Activated CD8-positive, alpha-beta memory T cell treated with anti-CD3 and anti-CD28 coated beads for 48 hours (primary cell): Measurements from ENCODE around the gene MEA1.

Source experiments
- DNase-seq, 3 experiments: peaks; one replicate each; pipeline ENCODE4 v3.0.0-alpha.2; 2020; ENCODE audit warnings: low read depth in 2 of 3, low spot score in 2 of 3

MEA1 gene

DNA sequence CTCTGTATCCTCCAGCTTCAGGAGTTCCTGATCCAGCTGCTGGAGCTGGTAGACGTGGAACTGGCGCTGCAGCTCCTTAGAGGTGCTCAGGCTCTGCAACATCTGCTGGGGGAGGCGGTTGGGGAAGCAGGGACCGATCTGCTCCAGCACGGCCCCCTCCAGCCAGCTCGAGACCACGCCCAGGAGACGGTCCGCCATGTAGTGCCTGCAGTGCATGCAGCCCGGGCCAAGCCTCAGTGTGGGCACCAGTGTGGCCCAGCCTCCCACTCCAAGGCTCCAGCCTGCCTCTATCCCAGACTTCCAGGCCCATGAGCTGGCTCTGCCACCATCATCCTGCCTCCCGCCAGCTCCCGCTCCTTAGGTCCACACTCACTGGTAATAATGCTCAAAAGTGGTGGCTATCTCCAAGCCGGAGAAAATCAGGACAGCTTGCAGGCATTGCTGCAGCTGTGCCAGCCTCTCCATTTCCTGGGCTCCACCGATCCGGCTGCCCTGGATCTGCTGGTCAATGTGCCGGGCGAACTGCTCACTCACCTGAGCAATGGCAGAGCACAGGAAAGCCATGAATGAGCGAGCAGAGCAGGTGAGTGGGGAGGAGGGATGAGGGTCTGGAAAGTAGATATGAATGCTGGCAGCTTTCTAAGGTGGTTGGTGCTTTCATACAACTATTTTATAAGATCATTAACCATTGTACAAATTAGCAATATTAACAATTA, 27.0 kb upstream of the MEA1 start:
- no peak for DNase-seq

- DNase-seq, result no peak
Observed at GRCh38 chr6:43038727-43039126, 25.0 kb upstream of the MEA1 start.

- no peak for DNase-seq
Observed at GRCh38 chr6:43037706-43038105, 24.0 kb upstream of the MEA1 start.

DNA sequence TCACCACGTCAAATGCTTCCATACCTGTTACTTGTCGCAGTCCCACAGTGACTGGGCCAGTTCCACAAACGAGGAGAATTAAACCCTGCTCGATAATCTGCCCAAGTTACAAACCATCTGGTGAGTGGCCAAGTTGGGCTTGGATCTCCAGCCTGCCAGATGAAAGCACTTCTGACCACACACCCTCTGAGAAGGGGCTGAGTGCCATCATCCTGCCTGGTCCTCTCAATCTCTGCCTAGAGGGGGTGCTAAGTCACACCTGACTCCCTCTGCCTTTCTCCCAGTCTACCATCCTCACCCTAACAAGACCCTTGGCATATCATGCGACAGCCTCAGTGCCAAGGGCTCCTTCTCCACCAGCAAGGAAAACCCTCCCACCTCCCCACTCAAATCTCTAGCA, 23.5 kb upstream of the MEA1 start:
- DNase-seq, result no peak

DNA sequence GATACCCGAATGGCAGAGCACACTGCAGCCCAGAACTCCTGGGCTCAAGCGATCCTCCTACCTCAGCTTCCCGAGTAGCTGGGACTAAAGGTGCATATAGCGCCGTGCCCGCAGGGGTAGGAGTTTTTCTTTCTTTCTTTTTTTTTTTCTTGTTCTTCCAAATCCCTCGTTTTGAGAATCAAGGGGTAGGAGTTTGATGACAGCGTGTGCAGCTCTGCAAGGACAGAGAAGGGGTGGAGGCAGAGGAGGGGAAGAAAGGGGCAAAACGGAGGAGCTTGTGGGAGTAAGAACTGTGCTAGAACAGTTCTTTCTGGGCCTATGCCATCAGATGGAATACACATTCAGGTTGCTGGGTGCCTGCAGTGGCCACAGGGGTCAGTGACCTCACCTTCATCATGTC, 23.0 kb upstream of the MEA1 start:
- no peak for DNase-seq

GRCh38 chr6:43035495-43036194, 21.9 kb upstream of the MEA1 start:
- DNase-seq, result no peak

- DNase-seq, result no peak
Observed at GRCh38 chr6:43034190-43034525, 20.4 kb upstream of the MEA1 start.

DNA sequence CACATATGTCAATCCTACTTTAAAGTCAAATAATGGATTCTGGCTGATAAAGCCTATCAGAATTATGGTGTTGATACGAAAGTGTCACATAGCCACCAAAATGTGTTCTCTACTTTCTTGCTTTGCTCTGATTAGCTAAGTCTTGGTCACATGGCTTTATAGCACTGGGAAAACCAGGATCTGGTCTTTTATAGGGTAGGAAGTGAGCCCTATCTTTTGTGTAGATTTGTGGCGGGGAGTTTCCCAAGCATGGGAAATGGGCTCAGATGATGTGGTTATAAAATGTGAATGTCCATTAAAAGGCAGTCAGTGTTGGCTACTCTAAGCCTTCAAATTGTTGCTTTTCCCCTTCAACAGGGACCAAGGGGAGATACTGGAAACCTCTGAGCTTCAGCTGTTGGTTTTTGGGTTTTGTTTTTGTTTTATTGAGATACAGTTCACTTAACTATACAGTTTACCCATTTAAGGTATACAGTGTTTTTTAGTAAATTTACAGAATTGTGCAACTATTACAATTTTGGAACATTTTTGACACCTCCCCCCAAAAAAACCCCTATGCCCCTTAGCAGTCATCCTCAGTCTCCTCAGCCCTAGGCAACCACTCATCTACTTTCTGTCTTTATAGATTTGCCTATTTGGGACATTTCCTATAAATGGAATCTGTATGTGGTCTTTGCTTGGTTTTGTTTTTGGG, 19.9 kb upstream of the MEA1 start:
- no peak for DNase-seq

- no peak for DNase-seq
Observed at GRCh38 chr6:43032326-43032725, 18.6 kb upstream of the MEA1 start.

DNA sequence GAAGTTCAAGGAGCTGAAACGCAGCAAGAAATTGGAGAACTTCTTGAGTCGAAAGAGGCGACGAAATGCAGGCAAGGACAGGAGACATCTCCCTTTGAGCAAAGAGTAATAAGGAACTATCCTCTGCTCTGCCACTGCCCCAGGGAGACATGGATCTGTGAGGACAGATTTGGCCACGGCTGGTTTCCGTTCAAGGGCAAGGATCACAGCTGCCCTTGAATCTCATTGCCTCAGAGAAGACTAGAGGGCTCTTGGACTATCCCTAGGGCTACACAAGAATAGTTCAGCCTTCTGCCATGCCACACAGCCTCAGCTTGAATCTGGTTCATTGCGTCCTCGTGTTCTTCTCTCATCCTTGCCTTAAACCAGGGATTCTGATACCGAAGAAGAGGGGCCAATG, 15.4 kb upstream of the MEA1 start:
- DNase-seq, result no peak

GRCh38 chr6:43026365-43026764, 12.6 kb upstream of the MEA1 start:
- no peak for DNase-seq

- no peak for DNase-seq
Observed at GRCh38 chr6:43024436-43024835, 10.7 kb upstream of the MEA1 start.

- DNase-seq, result peak; percentile 44 to 49 (median 49)
Observed at GRCh38 chr6:43021270-43022047, 7.7 kb upstream of the MEA1 start, which contains the start of gene RRP36. TSS of gene RRP36 (plus strand) at chr6:43021623. CDS start at chr6:43021655, 32 bp downstream.

GRCh38 chr6:43020847-43021246, 7.1 kb upstream of the MEA1 start:
- no peak for DNase-seq

DNA sequence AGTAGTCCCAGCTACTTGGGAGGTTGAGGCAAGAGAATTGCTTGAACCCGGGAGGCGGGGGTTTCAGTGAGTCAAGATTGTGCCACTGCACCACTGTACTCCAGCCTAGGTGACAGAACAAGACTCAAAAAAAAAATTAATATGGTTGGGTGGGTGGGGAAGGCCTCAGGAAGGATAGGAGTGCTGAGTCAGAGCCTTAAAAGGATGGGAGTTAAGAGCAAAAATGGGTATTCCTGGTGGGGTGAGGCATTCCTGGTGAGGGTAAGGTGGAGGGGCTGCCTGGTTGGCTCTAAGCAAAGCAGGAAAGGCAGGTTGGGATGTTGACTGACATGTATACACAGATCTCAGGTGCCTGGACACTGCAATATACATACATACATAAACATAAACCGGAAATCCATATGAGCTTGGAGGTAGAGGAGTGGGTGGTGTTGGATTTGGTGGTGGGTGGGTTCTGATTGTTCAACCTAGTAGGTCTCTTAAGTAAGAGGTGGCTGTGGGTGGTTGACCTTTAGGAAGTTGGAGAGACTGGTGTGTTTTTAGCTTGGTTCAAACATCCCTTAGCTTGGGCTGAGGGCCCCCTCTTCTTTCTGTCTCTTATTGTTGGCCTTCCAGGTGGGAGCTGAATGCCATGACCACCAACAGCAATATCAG, 6.4 kb upstream of the MEA1 start:
- DNase-seq, result no peak

- DNase-seq, result no peak
Observed at GRCh38 chr6:43019152-43019551, 5.4 kb upstream of the MEA1 start.

DNA sequence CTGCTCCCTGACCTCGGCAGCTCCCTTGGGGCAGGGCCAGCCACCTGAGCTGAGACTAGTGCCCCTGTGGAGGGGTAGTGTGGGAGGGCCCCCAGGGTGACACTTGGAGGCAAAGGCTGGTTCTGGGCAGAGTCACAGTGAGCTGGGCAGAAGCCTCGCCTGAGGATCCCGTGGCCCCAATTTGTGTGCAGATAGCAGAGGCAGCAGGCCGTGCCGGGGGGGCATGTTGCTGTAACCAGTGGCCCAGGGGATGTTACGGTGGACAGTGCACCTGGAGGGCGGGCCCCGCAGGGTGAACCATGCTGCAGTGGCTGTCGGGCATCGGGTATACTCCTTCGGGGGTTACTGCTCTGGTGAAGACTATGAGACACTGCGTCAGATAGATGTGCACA, 3.2 kb upstream of the MEA1 start:
- no peak for DNase-seq

DNA sequence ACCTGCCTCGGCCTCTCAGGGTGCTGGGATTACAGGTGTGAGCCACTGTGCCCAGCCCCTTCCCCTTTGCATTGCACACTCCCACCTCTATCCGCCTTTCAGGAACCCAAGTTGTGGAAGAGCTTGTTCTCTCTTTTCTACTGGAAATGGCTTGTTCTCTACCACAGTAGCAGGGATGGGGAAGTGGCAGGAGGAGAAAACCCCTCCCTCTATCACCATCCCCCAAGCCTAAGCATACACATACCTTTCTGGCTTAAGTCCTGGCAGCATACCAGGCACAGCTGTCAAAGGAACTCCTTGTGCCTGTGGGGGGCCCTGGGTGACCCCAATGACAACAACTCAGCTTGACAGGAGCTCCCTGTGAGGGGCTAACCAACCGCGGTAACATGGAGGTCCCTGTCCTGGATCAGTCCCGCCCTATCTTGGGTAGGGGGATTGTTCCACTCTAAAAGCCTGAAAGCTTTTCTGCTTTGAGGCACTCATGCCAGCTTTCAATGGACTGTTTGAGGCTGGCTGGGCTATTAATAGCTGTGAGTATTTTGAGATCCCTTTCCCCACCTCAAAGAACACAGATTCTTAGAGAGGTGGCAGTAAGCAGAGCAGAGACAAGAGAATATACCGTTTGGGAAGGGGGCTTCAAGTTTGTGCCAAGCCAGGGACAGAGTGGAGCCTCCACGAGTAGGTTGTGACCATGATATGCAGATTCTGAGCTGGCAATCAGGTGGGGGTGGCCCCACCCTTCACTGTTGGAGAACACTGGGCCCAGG, 2.6 kb upstream of the MEA1 start:
- DNase-seq, result no peak

- DNase-seq, result no peak
Observed at GRCh38 chr6:43014434-43014909, 726 bp upstream of the MEA1 start.
